Fibroblast of skin of right quadriceps (primary cell): ENCODE measurements around the gene SWT1.

ENCODE experiments used
- DNase-seq: peaks from one replicate; pipeline ENCODE4 v3.0.0-alpha.2; 2013

Gene SWT1

GRCh38 chr1:185156854-185157598, at the start of gene SWT1, which contains the start of gene TRMT1L:
Gene SWT1 (plus strand): TSS chr1:185157167. CDS start chr1:185160842, 3,675 bp downstream.
Gene TRMT1L (minus strand): TSS chr1:185156953. CDS start chr1:185156712, 241 bp downstream.
- peak; percentile 99 for DNase-seq

GRCh38 chr1:185108321-185108720, 48.6 kb upstream of the SWT1 start:
- DNase-seq = no peak

GRCh38 chr1:185110145-185110544, 46.8 kb upstream of the SWT1 start:
- DNase-seq = no peak

GRCh38 chr1:185111873-185112272, 45.1 kb upstream of the SWT1 start:
- no peak for DNase-seq

GRCh38 chr1:185112356-185112755, 44.6 kb upstream of the SWT1 start:
- no peak for DNase-seq

GRCh38 chr1:185129708-185130107, 27.3 kb upstream of the SWT1 start:
- DNase-seq = no peak

- no peak for DNase-seq
These were observed 24.4 kb upstream of the SWT1 start for GRCh38 chr1:185132534-185132933.

GRCh38 chr1:185137896-185138545, 18.9 kb upstream of the SWT1 start:
- DNase-seq = no peak

- DNase-seq = no peak
These were observed 17.7 kb upstream of the SWT1 start for GRCh38 chr1:185139246-185139645.

- DNase-seq = peak; percentile 65
These were observed 12.7 kb upstream of the SWT1 start for GRCh38 chr1:185144233-185144632.

- no peak for DNase-seq
These were observed 5.8 kb upstream of the SWT1 start for GRCh38 chr1:185151215-185151614.

- peak; percentile 56 for DNase-seq
These were observed 4.7 kb upstream of the SWT1 start for GRCh38 chr1:185152187-185152767.

- DNase-seq = no peak
These were observed 2.0 kb upstream of the SWT1 start for GRCh38 chr1:185154912-185155513.

- peak; percentile 27 for DNase-seq
These were observed 1.2 kb upstream of the SWT1 start for GRCh38 chr1:185155600-185156287.

- DNase-seq = peak; percentile 14
These were observed 596 bp upstream of the SWT1 start for GRCh38 chr1:185156288-185156853.

- DNase-seq = no peak
These were observed 839 bp downstream of the SWT1 start for GRCh38 chr1:185157599-185158412.

GRCh38 chr1:185158800-185159199, 1.8 kb downstream of the SWT1 start:
- no peak for DNase-seq

GRCh38 chr1:185159966-185160365, 3.0 kb downstream of the SWT1 start:
- DNase-seq = no peak

- DNase-seq = no peak
These were observed 5.5 kb downstream of the SWT1 start for GRCh38 chr1:185162491-185162890.

- no peak for DNase-seq
These were observed 9.1 kb downstream of the SWT1 start for GRCh38 chr1:185166106-185166505.

GRCh38 chr1:185170291-185170848, 13.4 kb downstream of the SWT1 start:
- DNase-seq = peak; percentile 66
